CD14-positive monocyte (primary cell): Measurements from ENCODE around the gene HYLS1. TPM values are rescaled to one million over a fixed set of nuclear protein-coding genes. Genes with fewer than 3 reads are reported as not detected.
A peak's percentile ranks its signal among the peaks of the same experiment; 100 is the strongest.

Experiments
- DNase-seq, 3 donors: peaks; one replicate each; pipeline ENCODE4 v3.0.0-alpha.2; 2011 to 2022
- H2AFZ ChIP-seq: 2 replicates; pipeline ENCODE4 v1.6.0; 2012; ENCODE audit warnings: mild to moderate bottlenecking, low read depth, low read length, inconsistent platforms; ENCODE audit not compliant: insufficient read depth, poor library complexity, severe bottlenecking
- H3K27ac ChIP-seq, 2 donors: 1 replicate in 1 of 2; 2 replicates in 1 of 2; pipeline ENCODE4 v1.5.1; 2012 to 2013; ENCODE audit warnings: low read length in 2 of 2, control low read depth in 1 of 2, inconsistent platforms in 1 of 2, low read depth in 1 of 2, mild to moderate bottlenecking in 1 of 2
- H3K27me3 ChIP-seq, 2 donors: one replicate each; pipeline versions ENCODE4 v1.6.0 to v1.6.1; 2011 to 2013; ENCODE audit warnings: low read length in 2 of 2; ENCODE audit not compliant: control insufficient read depth in 2 of 2, insufficient read depth in 2 of 2
- H3K36me3 ChIP-seq, 2 donors: replicated peaks in 1 of 2; 1 replicate in 1 of 2; 2 replicates in 1 of 2; pipeline versions ENCODE4 v1.5.1 to v1.6.1; 2012 to 2013; ENCODE audit warnings: low read length in 2 of 2, control low read depth in 1 of 2, inconsistent platforms in 1 of 2, mild to moderate bottlenecking in 1 of 2; ENCODE audit not compliant: insufficient read depth in 2 of 2, control insufficient read depth in 1 of 2
- H3K4me1 ChIP-seq, 2 donors: 1 replicate in 1 of 2; 2 replicates in 1 of 2; pipeline versions ENCODE4 v1.5.1 to v1.6.1; 2012 to 2013; ENCODE audit warnings: low read length in 2 of 2, control low read depth in 1 of 2, inconsistent platforms in 1 of 2, mild to moderate bottlenecking in 1 of 2, moderate library complexity in 1 of 2; ENCODE audit not compliant: insufficient read depth in 2 of 2, control insufficient read depth in 1 of 2
- H3K4me2 ChIP-seq: replicated peaks from 2 replicates; pipeline ENCODE3; 2012; ENCODE audit warnings: low read length, moderate library complexity, mild to moderate bottlenecking; ENCODE audit not compliant: poor library complexity, severe bottlenecking; ENCODE audit errors: extremely low read depth
- H3K4me3 ChIP-seq, 3 experiments: fragments of 200-600 bp in 1 of 3; sonication (generic) in 1 of 3; replicated peaks in 1 of 3; 1 replicate in 2 of 3; 2 replicates in 1 of 3; pipeline ENCODE4 v1.5.1; 2011 to 2013; ENCODE audit warnings: low read length in 3 of 3, mild to moderate bottlenecking in 3 of 3, control low read depth in 2 of 3, low read depth in 2 of 3, inconsistent platforms in 1 of 3, moderate library complexity in 1 of 3
- H3K79me2 ChIP-seq: 2 replicates; pipeline ENCODE4 v1.6.0; 2012; ENCODE audit warnings: mild to moderate bottlenecking, control low read depth, inconsistent platforms, low read length, moderate library complexity; ENCODE audit not compliant: insufficient read depth
- H3K9ac ChIP-seq: 2 replicates; pipeline ENCODE4 v1.6.0; 2017; ENCODE audit warnings: low read length, mild to moderate bottlenecking; ENCODE audit not compliant: insufficient read depth, poor library complexity, severe bottlenecking
- H3K9me3 ChIP-seq, 2 donors: replicated peaks in 1 of 2; 1 replicate in 1 of 2; 2 replicates in 1 of 2; pipeline versions ENCODE4 v1.5.1 to v1.6.1; 2012 to 2013; ENCODE audit warnings: low read length in 2 of 2, control low read depth in 1 of 2; ENCODE audit not compliant: control insufficient read depth in 1 of 2, insufficient read depth in 1 of 2
- H4K20me1 ChIP-seq: 2 replicates; pipeline ENCODE4 v1.6.0; 2012; ENCODE audit warnings: mild to moderate bottlenecking, low read length, control low read depth, moderate library complexity; ENCODE audit not compliant: insufficient read depth
- H3K27ac Mint-ChIP-seq, 7 donors: one replicate each; pipeline ENCODE4 v1.8.0; 2020; ENCODE audit warnings: mild to moderate bottlenecking in 7 of 7, mixed read lengths in 7 of 7, moderate library complexity in 6 of 7, inconsistent platforms in 2 of 7
- H3K27me3 Mint-ChIP-seq, 3 donors: one replicate each; pipeline ENCODE4 v1.8.0; 2021 to 2022; ENCODE audit warnings: low read depth in 3 of 3, mild to moderate bottlenecking in 3 of 3, mixed read lengths in 3 of 3, moderate library complexity in 3 of 3, inconsistent platforms in 1 of 3
- H3K36me3 Mint-ChIP-seq, 2 donors: one replicate each; pipeline ENCODE4 v1.8.0; 2020; ENCODE audit warnings: mixed read lengths in 2 of 2, inconsistent platforms in 1 of 2, mild to moderate bottlenecking in 1 of 2
- H3K4me1 Mint-ChIP-seq: one replicate; pipeline ENCODE4 v1.8.0; 2020; ENCODE audit warnings: mild to moderate bottlenecking, mixed read lengths
- H3K4me3 Mint-ChIP-seq, 2 donors: one replicate each; pipeline ENCODE4 v1.8.0; 2020; ENCODE audit warnings: mild to moderate bottlenecking in 2 of 2, mixed read lengths in 2 of 2, moderate library complexity in 1 of 2
- H3K9me3 Mint-ChIP-seq, 7 donors: one replicate each; pipeline ENCODE4 v1.8.0; 2020 to 2022; ENCODE audit warnings: mixed read lengths in 7 of 7, mild to moderate bottlenecking in 6 of 7, moderate library complexity in 6 of 7, inconsistent platforms in 2 of 7
- WGBS: methylation state at CpG from one replicate; pipeline ENCODE4 v1.1.5; 2013; ENCODE audit warnings: missing lambda C conversion rate; ENCODE audit not compliant: insufficient coverage; 5-methylcytosine and 5-hydroxymethylcytosine counted together
- intact Hi-C, 2 donors: fragments of 100-400 bp; cut with micrococcal nuclease; formaldehyde crosslinking; loops; one replicate each; pipeline versions ENCODE4 v1.15.0 to v1.15.1; 2023
- polyA plus RNA-seq, 3 donors: library from polyadenylated mRNA; depleted of rRNA in 1 of 3; unstranded in 2 of 3; stranded (reverse) in 1 of 3; fragments of 300-500 nt in 2 of 3; fragments of >200 nt in 1 of 3; fragmentation: Illumina TruSeq in 2 of 3; gene quantifications; 1 replicate in 2 of 3; 2 replicates in 1 of 3; pipeline ENCODE4 v1.2.3, GENCODE V29; 2012 to 2021
- TF ChIP-seq, protein P1 (sequence below): fragments of 200-600 bp; IDR thresholded peaks from one replicate; pipeline ENCODE4 v1.8.0; 2022; ENCODE audit warnings: antibody characterized with exemption, mild to moderate bottlenecking

The HYLS1 gene
- polyA plus RNA-seq, 3 donors, result 0.61 to 2.6 (median 2.0) TPM

DNA sequence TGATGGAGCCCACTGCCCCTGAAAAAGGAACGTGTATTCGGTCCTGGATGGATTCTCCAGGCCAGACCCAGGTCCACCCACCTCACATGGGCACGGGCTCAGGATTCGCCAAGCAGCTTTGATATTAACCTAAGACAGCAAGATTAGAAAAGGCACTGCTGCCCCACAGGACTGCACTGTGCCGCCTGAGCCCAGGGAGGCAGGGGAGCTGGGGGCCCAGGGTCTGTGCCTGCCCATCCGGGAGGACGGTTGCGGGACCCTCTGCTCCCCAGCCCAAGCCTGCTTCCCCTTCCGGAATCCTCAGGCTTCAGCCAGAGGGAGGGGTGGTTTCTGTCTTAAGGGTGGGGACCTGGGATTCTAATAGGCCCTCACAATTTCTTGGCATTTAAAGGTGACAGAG is 44.8 kb downstream of the HYLS1 start:
- peaks cover 12% of the 10 kb centered on the region for H3K4me1 Mint-ChIP-seq
- 82% methylated on average over 8 of the region's 9 CpGs for WGBS
- H3K27ac Mint-ChIP-seq, result no peak overlapping the region
- no peak overlapping the region for H3K27ac ChIP-seq
- no peak overlapping the region for H3K4me2 ChIP-seq
- peaks cover 1 to 3% (median 2%) of the 10 kb centered on the region in 3 donors for H3K27me3 Mint-ChIP-seq
- H3K27me3 ChIP-seq, result no peaks in the 10 kb centered on the region
- intact Hi-C loops, result no loop called here
- no peaks in the 10 kb centered on the region for H3K79me2 ChIP-seq
- H3K4me1 ChIP-seq, result peaks cover 9 to 10% of the 10 kb centered on the region in 2 donors
- H3K4me3 Mint-ChIP-seq, result no peak overlapping the region
- peaks cover 0 to 2% (median 0%) of the 10 kb centered on the region in 7 donors for H3K9me3 Mint-ChIP-seq
- H3K4me3 ChIP-seq, result no peak overlapping the region
- H3K9me3 ChIP-seq, result no peaks in the 10 kb centered on the region
- no peaks in the 10 kb centered on the region for H3K36me3 Mint-ChIP-seq
- no peak for DNase-seq
- H3K36me3 ChIP-seq, result no peaks in the 10 kb centered on the region
- TF ChIP-seq, protein P1, sequence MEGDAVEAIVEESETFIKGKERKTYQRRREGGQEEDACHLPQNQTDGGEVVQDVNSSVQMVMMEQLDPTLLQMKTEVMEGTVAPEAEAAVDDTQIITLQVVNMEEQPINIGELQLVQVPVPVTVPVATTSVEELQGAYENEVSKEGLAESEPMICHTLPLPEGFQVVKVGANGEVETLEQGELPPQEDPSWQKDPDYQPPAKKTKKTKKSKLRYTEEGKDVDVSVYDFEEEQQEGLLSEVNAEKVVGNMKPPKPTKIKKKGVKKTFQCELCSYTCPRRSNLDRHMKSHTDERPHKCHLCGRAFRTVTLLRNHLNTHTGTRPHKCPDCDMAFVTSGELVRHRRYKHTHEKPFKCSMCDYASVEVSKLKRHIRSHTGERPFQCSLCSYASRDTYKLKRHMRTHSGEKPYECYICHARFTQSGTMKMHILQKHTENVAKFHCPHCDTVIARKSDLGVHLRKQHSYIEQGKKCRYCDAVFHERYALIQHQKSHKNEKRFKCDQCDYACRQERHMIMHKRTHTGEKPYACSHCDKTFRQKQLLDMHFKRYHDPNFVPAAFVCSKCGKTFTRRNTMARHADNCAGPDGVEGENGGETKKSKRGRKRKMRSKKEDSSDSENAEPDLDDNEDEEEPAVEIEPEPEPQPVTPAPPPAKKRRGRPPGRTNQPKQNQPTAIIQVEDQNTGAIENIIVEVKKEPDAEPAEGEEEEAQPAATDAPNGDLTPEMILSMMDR, result no peak
- no peak overlapping the region for H3K9ac ChIP-seq
- no peak overlapping the region for H2AFZ ChIP-seq
- H4K20me1 ChIP-seq, result no peaks in the 10 kb centered on the region

DNA sequence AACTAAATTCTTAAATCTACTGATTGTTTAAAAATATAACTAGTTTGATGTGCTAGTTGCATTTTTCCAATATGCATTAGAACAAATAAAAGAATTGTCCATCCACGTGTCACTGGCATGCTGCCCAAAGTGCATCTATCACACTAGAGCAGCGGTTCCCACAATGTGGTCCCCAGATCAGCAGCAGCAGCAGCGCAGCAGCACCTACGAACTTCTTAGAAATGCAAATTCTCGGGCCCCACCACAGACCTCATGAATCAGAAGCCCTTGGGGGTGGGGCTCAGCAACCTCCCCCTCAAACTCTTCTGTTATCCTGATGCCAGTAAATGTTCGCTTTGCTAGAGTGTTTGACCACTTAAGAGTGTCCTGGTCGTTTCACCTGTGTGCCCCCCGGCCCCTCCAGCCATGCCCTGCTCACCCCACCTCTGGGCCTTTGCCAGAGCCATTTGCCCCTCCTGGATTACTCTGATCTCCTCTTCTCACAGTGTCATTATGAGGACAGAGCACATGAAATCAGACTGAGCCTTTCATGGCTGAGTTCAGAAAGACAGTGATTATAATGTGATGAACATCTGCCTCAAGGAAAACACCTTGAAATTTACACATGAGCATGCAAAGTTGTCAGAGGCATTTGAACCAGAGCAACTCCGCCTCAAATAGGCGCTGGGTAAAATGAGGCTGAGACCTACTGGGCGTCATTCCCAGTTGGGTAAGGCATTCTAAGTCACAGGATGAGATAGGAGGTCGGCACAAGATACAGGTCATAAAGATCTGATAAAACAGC is 45.8 kb downstream of the HYLS1 start:
- Histone ChIP-seq H2AFZ (no peak overlapping the region), H3K4me1 (peaks cover 9 to 10% of the 10 kb centered on the region in 2 donors), H3K27ac (no peak overlapping the region), H3K36me3 (no peaks in the 10 kb centered on the region), H3K27me3 (no peaks in the 10 kb centered on the region), H3K79me2 (no peaks in the 10 kb centered on the region), H3K9ac (no peak overlapping the region), H3K4me2 (no peak overlapping the region), H3K4me3 (no peak overlapping the region), H3K9me3 (no peaks in the 10 kb centered on the region), H4K20me1 (no peaks in the 10 kb centered on the region)
- H3K27me3 Mint-ChIP-seq, result peaks cover 1 to 3% (median 2%) of the 10 kb centered on the region in 3 donors
- H3K27ac Mint-ChIP-seq, result peak overlapping the region in 1 of 7 donors; percentile 12
- 84% methylated on average over 11 of the region's 12 CpGs for WGBS
- intact Hi-C loops, result no loop called here
- H3K4me1 Mint-ChIP-seq, result peaks cover 12% of the 10 kb centered on the region
- TF ChIP-seq, protein P1, result no peak
- no peaks in the 10 kb centered on the region for H3K36me3 Mint-ChIP-seq
- H3K4me3 Mint-ChIP-seq, result no peak overlapping the region
- H3K9me3 Mint-ChIP-seq, result peaks cover 0 to 2% (median 0%) of the 10 kb centered on the region in 7 donors
- no peak for DNase-seq
